B cell (primary cell): ENCODE measurements around the gene MYCBP2. TPM values are rescaled to one million over a fixed set of nuclear protein-coding genes. Genes with fewer than 3 reads are reported as not detected.

Experiments
- ATAC-seq: fragments of 200-7000 bp; cut with Tn5 transposase; one replicate; pipeline ENCODE4 v1.10.0; 2021; ENCODE audit warnings: low read depth, mild to moderate bottlenecking, moderate number of reproducible peaks, moderate library complexity
- CTCF ChIA-PET: fragments of 350-600 bp; sonication (Branson Sonifier 250); formaldehyde crosslinking; loops from one replicate; lab custom pipeline; 2021; ENCODE audit warnings: antibody characterized with exemption, inconsistent platforms; lab: Charles Lee
- POLR2A ChIA-PET: fragments of 350-600 bp; sonication (Branson Sonifier 250); formaldehyde crosslinking; loops from one replicate; lab custom pipeline; 2021; ENCODE audit warnings: antibody characterized with exemption; lab: Charles Lee
- DNase-seq: peaks from one replicate; pipeline ENCODE4 v3.0.0; 2013
- H2AFZ ChIP-seq: 2 replicates; pipeline ENCODE4 v1.6.1; 2012; ENCODE audit warnings: mild to moderate bottlenecking, low read depth, low read length; ENCODE audit not compliant: insufficient read depth, poor library complexity, severe bottlenecking
- H3K27ac ChIP-seq, 2 donors: 1 replicate in 1 of 2; 2 replicates in 1 of 2; pipeline ENCODE4 v1.5.1; 2012 to 2013; ENCODE audit warnings: low read length in 2 of 2, mild to moderate bottlenecking in 2 of 2, moderate library complexity in 1 of 2
- H3K27me3 ChIP-seq, 4 experiments: fragments of 200-600 bp in 1 of 4; sonication (generic) in 1 of 4; replicated peaks in 1 of 4; 1 replicate in 2 of 4; 2 replicates in 2 of 4; pipeline versions ENCODE4 v1.6.1 to v1.7.0; 2013 to 2016; ENCODE audit warnings: low read length in 3 of 4, mild to moderate bottlenecking in 2 of 4, mixed read lengths in 1 of 4, moderate library complexity in 1 of 4; ENCODE audit not compliant: insufficient read depth in 4 of 4, control insufficient read depth in 3 of 4; ENCODE audit errors: control extremely low read depth in 1 of 4
- H3K36me3 ChIP-seq, 2 experiments: replicated peaks in 1 of 2; 1 replicate in 1 of 2; 2 replicates in 1 of 2; pipeline versions ENCODE4 v1.6.1 to v1.7.1; 2013; ENCODE audit warnings: low read length in 1 of 2; ENCODE audit not compliant: insufficient read depth in 2 of 2, control insufficient read depth in 1 of 2; ENCODE audit errors: control extremely low read depth in 1 of 2, extremely low read depth in 1 of 2
- H3K4me1 ChIP-seq, 2 donors: fragments of 200-600 bp in 1 of 2; sonication (generic) in 1 of 2; 1 replicate in 1 of 2; 2 replicates in 1 of 2; pipeline versions ENCODE4 v1.5.1 to v1.6.1; 2013 to 2017; ENCODE audit warnings: low read length in 2 of 2; ENCODE audit not compliant: control insufficient read depth in 2 of 2, insufficient read depth in 2 of 2
- H3K4me2 ChIP-seq: replicated peaks from 2 replicates; pipeline ENCODE3; 2012; ENCODE audit warnings: mild to moderate bottlenecking, low read depth, low read length; ENCODE audit not compliant: poor library complexity, severe bottlenecking
- H3K4me3 ChIP-seq, 5 experiments: fragments of 200-600 bp in 1 of 5; sonication (generic) in 1 of 5; 1 replicate in 3 of 5; 2 replicates in 2 of 5; pipeline versions ENCODE4 v1.5.1 to v1.7.0; 2011 to 2016; ENCODE audit warnings: low read length in 4 of 5, mild to moderate bottlenecking in 4 of 5, low read depth in 2 of 5, control low read depth in 1 of 5, moderate library complexity in 1 of 5; ENCODE audit not compliant: insufficient read depth in 1 of 5; ENCODE audit errors: control extremely low read depth in 1 of 5, extremely low read depth in 1 of 5
- H3K79me2 ChIP-seq: fragments of 200-600 bp; sonication (generic); one replicate; pipeline ENCODE4 v1.6.0; 2016; ENCODE audit warnings: low read length; ENCODE audit not compliant: control insufficient read depth, insufficient read depth
- H3K9ac ChIP-seq: fragments of 200-600 bp; sonication (generic); 2 replicates; pipeline ENCODE4 v1.6.1; 2017; ENCODE audit warnings: mild to moderate bottlenecking, low read length, moderate library complexity
- H3K9me3 ChIP-seq, 3 donors: one replicate each; pipeline versions ENCODE4 v1.6.1 to v1.7.1; 2013; ENCODE audit warnings: low read length in 2 of 3; ENCODE audit not compliant: control insufficient read depth in 2 of 3, insufficient read depth in 1 of 3; ENCODE audit errors: control extremely low read depth in 1 of 3
- H4K20me1 ChIP-seq: 2 replicates; pipeline ENCODE4 v1.6.0; 2012; ENCODE audit warnings: mild to moderate bottlenecking, low read length; ENCODE audit not compliant: insufficient read depth, control insufficient read depth, poor library complexity, severe bottlenecking
- H3K27ac Mint-ChIP-seq: one replicate; pipeline ENCODE4 v1.8.0; 2021; ENCODE audit warnings: mixed read lengths
- H3K27me3 Mint-ChIP-seq: one replicate; pipeline ENCODE4 v1.8.0; 2021; ENCODE audit warnings: mixed read lengths
- H3K4me1 Mint-ChIP-seq: one replicate; pipeline ENCODE4 v1.8.0; 2021; ENCODE audit warnings: mixed read lengths
- H3K4me3 Mint-ChIP-seq: one replicate; pipeline ENCODE4 v1.8.0; 2021; ENCODE audit warnings: mixed read lengths
- H3K9me3 Mint-ChIP-seq: one replicate; pipeline ENCODE4 v1.8.0; 2022; ENCODE audit warnings: mixed read lengths; ENCODE audit not compliant: insufficient read depth
- WGBS: methylation state at CpG from one replicate; pipeline ENCODE4 v1.1.5; 2013; ENCODE audit warnings: missing lambda C conversion rate; ENCODE audit not compliant: insufficient coverage; 5-methylcytosine and 5-hydroxymethylcytosine counted together
- intact Hi-C: fragments of 100-400 bp; cut with micrococcal nuclease; formaldehyde crosslinking; loops from one replicate; pipeline ENCODE4 v1.10.0; 2022
- polyA plus RNA-seq: library from polyadenylated mRNA; depleted of rRNA; stranded (reverse); fragments of >200 nt; gene quantifications from 2 replicates; pipeline ENCODE4 v1.2.3, GENCODE V29; 2012
- total RNA-seq, 2 donors: library from RNA; stranded (reverse); fragments of 120-200 nt in 1 of 2; gene quantifications; 1 replicate in 1 of 2; 2 replicates in 1 of 2; pipeline versions ENCODE4 v1.2.3 to v1.2.4, GENCODE V29; 2013 to 2022
- TF ChIP-seq, protein P1 (sequence below): fragments of 200-600 bp; IDR thresholded peaks from one replicate; pipeline ENCODE4 v1.8.0; 2022; ENCODE audit warnings: antibody characterized with exemption, mild to moderate bottlenecking

MYCBP2 gene
- total and polyA plus RNA-seq, 2 donors (not counting 1 experiment from before 2014, with no cell fraction given), result 84.0 to 237 TPM

GRCh38 chr13:77016251-77016812, 310.6 kb downstream of the MYCBP2 start:
- peak overlapping the region in 1 of 2 donors; percentile 8 for H3K27ac ChIP-seq
- intact Hi-C loops, result loop anchor here (5.0 kb wide), 1 partner anchor 46 kb away; no protein-coding TSS in a partner anchor

More at GRCh38 chr13:77016251-77016812, 310.6 kb downstream of the MYCBP2 start:
- H2AFZ ChIP-seq, result no peak overlapping the region
- no peaks in the 10 kb centered on the region for H3K27me3 ChIP-seq
- H3K4me3 ChIP-seq, result no peak overlapping the region
- DNase-seq (no peak), ATAC-seq (no peak)
- H3K79me2 ChIP-seq, result peaks cover 91% of the 10 kb centered on the region
- Mint-ChIP-seq H3K4me3 (no peak overlapping the region), H3K27ac (no peak overlapping the region), H3K27me3 (no peaks in the 10 kb centered on the region), H3K4me1 (peaks cover 35% of the 10 kb centered on the region), H3K9me3 (no peaks in the 10 kb centered on the region)
- peaks cover 58% of the 10 kb centered on the region for H4K20me1 ChIP-seq
- CTCF ChIA-PET, result interaction anchor here (0.6 to 1.4 kb wide), 6 partner anchors 9 to 211 kb away, joined by 3 to 4 read pairs (median 3); no protein-coding TSS in a partner anchor
- peaks cover 2 to 65% of the 10 kb centered on the region in 2 experiments for H3K36me3 ChIP-seq
- no peak overlapping the region for H3K4me2 ChIP-seq
- peaks cover 3 to 13% of the 10 kb centered on the region in 2 donors for H3K4me1 ChIP-seq
- H3K9me3 ChIP-seq, result no peaks in the 10 kb centered on the region
- WGBS, result 100% methylated on average over 1 of the region's 3 CpGs
- no peak overlapping the region for H3K9ac ChIP-seq
- TF ChIP-seq, protein P1, sequence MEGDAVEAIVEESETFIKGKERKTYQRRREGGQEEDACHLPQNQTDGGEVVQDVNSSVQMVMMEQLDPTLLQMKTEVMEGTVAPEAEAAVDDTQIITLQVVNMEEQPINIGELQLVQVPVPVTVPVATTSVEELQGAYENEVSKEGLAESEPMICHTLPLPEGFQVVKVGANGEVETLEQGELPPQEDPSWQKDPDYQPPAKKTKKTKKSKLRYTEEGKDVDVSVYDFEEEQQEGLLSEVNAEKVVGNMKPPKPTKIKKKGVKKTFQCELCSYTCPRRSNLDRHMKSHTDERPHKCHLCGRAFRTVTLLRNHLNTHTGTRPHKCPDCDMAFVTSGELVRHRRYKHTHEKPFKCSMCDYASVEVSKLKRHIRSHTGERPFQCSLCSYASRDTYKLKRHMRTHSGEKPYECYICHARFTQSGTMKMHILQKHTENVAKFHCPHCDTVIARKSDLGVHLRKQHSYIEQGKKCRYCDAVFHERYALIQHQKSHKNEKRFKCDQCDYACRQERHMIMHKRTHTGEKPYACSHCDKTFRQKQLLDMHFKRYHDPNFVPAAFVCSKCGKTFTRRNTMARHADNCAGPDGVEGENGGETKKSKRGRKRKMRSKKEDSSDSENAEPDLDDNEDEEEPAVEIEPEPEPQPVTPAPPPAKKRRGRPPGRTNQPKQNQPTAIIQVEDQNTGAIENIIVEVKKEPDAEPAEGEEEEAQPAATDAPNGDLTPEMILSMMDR, result no peak
- POLR2A ChIA-PET, result no interaction called here
